Measurements from ENCODE around the gene ZNF682.
A peak's percentile ranks its signal among the peaks of the same experiment; 100 is the strongest.
"Not testable (repeated sequence)": the region's sequence is repeated elsewhere in the genome, so short reads cannot be mapped to it uniquely, and the experiment has no call there.

ZNF682 gene

GRCh38 chr19:20039203-20039723 lies at the start of gene ZNF682:
ZNF682 (minus strand) TSS chr19:20039505; CDS start chr19:20039345, 160 bp downstream.
- peak; percentile 89 for DNase-seq

GRCh38 chr19:20082876-20083275 lies 43.6 kb upstream of the ZNF682 start:
- DNase-seq = not testable (repeated sequence)

GRCh38 chr19:20082232-20082833 lies 43.0 kb upstream of the ZNF682 start:
- DNase-seq = not testable (repeated sequence)

- DNase-seq = no peak
Observed at GRCh38 chr19:20080656-20081055, 41.4 kb upstream of the ZNF682 start.

GRCh38 chr19:20079476-20079875 lies 40.2 kb upstream of the ZNF682 start:
- DNase-seq = no peak

- DNase-seq = no peak
Observed at GRCh38 chr19:20078581-20079031, 39.3 kb upstream of the ZNF682 start.

- no peak for DNase-seq
Observed at GRCh38 chr19:20077791-20078463, 38.6 kb upstream of the ZNF682 start, which contains the start of gene ZNF90. ZNF90 (plus strand) TSS chr19:20078000; CDS start chr19:20078133, 133 bp downstream.

- no peak for DNase-seq
Observed at GRCh38 chr19:20072936-20073335, 33.6 kb upstream of the ZNF682 start.

GRCh38 chr19:20070691-20071090 lies 31.4 kb upstream of the ZNF682 start:
- no peak for DNase-seq

- not testable (repeated sequence) for DNase-seq
Observed at GRCh38 chr19:20068559-20068958, 29.3 kb upstream of the ZNF682 start.

- DNase-seq = no peak
Observed at GRCh38 chr19:20067943-20068342, 28.6 kb upstream of the ZNF682 start.

- DNase-seq = no peak
Observed at GRCh38 chr19:20066861-20067260, 27.6 kb upstream of the ZNF682 start.

- DNase-seq = no peak
Observed at GRCh38 chr19:20060282-20060681, 21.0 kb upstream of the ZNF682 start.

GRCh38 chr19:20058738-20059137 lies 19.4 kb upstream of the ZNF682 start:
- not testable (repeated sequence) for DNase-seq

GRCh38 chr19:20051841-20052768 lies 12.8 kb upstream of the ZNF682 start:
- peak; percentile 76 for DNase-seq

GRCh38 chr19:20045742-20046141 lies 6.4 kb upstream of the ZNF682 start:
- not testable (repeated sequence) for DNase-seq

- DNase-seq = no peak
Observed at GRCh38 chr19:20044663-20045062, 5.4 kb upstream of the ZNF682 start.

- no peak for DNase-seq
Observed at GRCh38 chr19:20038358-20039202, 725 bp downstream of the ZNF682 start.

- no peak for DNase-seq
Observed at GRCh38 chr19:20035935-20036334, 3.4 kb downstream of the ZNF682 start.

GRCh38 chr19:20028611-20029010 lies 10.7 kb downstream of the ZNF682 start:
- no peak for DNase-seq

GRCh38 chr19:20005741-20006140 lies 33.6 kb downstream of the ZNF682 start:
- no peak for DNase-seq

- DNase-seq = no peak
Observed at GRCh38 chr19:19997656-19998268, 41.5 kb downstream of the ZNF682 start.

Measured in NCI-H2081 treated with DMSO at 0.1 percent for 48 hours (cell line).